OCI-LY7 (cell line): ENCODE measurements around the gene DHRS1.

ENCODE experiments used
- EZH2phosphoT487 ChIP-seq: fragments of 200-600 bp; sonication (generic); IDR thresholded peaks from 2 replicates; pipeline ENCODE4 v1.6.1; 2018; ENCODE audit warnings: low read depth, borderline replicate concordance, mild to moderate bottlenecking, mixed run types, antibody characterized with exemption, low read length, moderate library complexity, mixed read lengths
- TF ChIP-seq, protein P1 (sequence below): fragments of 200-600 bp; sonication (generic); conservative IDR thresholded peaks from 2 replicates; pipeline ENCODE4 v1.5.1; 2014; ENCODE audit warnings: mild to moderate bottlenecking, antibody characterized with exemption, low read length, moderate library complexity, mixed read lengths

GRCh38 chr14:24262821-24263733 lies 36.5 kb downstream of the DHRS1 start, which contains the start of gene TGM1:
- TF ChIP-seq, protein P1, sequence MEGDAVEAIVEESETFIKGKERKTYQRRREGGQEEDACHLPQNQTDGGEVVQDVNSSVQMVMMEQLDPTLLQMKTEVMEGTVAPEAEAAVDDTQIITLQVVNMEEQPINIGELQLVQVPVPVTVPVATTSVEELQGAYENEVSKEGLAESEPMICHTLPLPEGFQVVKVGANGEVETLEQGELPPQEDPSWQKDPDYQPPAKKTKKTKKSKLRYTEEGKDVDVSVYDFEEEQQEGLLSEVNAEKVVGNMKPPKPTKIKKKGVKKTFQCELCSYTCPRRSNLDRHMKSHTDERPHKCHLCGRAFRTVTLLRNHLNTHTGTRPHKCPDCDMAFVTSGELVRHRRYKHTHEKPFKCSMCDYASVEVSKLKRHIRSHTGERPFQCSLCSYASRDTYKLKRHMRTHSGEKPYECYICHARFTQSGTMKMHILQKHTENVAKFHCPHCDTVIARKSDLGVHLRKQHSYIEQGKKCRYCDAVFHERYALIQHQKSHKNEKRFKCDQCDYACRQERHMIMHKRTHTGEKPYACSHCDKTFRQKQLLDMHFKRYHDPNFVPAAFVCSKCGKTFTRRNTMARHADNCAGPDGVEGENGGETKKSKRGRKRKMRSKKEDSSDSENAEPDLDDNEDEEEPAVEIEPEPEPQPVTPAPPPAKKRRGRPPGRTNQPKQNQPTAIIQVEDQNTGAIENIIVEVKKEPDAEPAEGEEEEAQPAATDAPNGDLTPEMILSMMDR: no peak
- TF ChIP-seq EZH2phosphoT487: no peak
